Spleen (tissue), 7 donors: ENCODE data around the gene LRRC34.

ENCODE experiments used
- POLR2A ChIP-seq, 3 donors: fragments of 450-650 bp; IDR thresholded peaks; one replicate each; pipeline ENCODE4 v1.5.1; 2017; ENCODE audit warnings: antibody characterized with exemption in 3 of 3, mild to moderate bottlenecking in 1 of 3
- POLR2AphosphoS5 ChIP-seq, 3 donors: sonication (generic); formaldehyde crosslinking; IDR thresholded peaks; one replicate each; pipeline ENCODE4 v1.5.1; 2017; ENCODE audit warnings: antibody characterized with exemption in 3 of 3
- TF ChIP-seq, protein P1 (sequence below), 11 experiments: fragments of 200-600 bp in 7 of 11; fragments of 450-650 bp in 4 of 11; sonication (generic) in 4 of 11; IDR thresholded peaks in 8 of 11; conservative IDR thresholded peaks in 3 of 11; 1 replicate in 7 of 11; 2 replicates in 4 of 11; pipeline versions ENCODE4 v1.4.0 to v1.8.0; 2016 to 2021; ENCODE audit warnings: antibody characterized with exemption in 11 of 11, inconsistent platforms in 4 of 11, mild to moderate bottlenecking in 1 of 11
- donor health status: DM: no; HTN: no; CAD: no; lungs with moderate emphysema.
- donor health status: DM: no; HTN: no; CAD: no.
- donor health status: DM: no; HTN: no; CAD: no.

DNA sequence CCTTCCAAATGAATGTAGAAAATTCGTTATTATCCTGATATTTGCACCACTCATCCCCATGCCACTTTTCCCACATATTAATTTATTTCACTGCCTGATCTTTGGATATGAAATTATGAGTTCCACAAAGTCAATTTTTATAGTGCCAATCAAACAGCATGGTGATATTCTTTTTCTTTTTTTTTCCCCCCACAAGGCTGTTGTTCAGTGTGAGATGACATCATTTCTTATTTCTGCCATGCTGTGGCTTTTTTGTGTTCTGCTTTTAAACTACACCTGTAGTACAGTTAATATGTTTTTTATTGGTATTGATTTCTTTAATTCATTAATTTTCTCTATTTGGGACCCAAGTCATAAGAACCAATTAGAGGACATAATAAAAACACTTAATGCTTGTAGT is 24.9 kb downstream of the LRRC34 start:
- TF ChIP-seq, protein P1, sequence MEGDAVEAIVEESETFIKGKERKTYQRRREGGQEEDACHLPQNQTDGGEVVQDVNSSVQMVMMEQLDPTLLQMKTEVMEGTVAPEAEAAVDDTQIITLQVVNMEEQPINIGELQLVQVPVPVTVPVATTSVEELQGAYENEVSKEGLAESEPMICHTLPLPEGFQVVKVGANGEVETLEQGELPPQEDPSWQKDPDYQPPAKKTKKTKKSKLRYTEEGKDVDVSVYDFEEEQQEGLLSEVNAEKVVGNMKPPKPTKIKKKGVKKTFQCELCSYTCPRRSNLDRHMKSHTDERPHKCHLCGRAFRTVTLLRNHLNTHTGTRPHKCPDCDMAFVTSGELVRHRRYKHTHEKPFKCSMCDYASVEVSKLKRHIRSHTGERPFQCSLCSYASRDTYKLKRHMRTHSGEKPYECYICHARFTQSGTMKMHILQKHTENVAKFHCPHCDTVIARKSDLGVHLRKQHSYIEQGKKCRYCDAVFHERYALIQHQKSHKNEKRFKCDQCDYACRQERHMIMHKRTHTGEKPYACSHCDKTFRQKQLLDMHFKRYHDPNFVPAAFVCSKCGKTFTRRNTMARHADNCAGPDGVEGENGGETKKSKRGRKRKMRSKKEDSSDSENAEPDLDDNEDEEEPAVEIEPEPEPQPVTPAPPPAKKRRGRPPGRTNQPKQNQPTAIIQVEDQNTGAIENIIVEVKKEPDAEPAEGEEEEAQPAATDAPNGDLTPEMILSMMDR (IDR thresholded peaks at IDR 0.05 in 8 of 11, conservative IDR thresholded peaks at IDR 0.05 in 3 of 11): no peak
- TF ChIP-seq POLR2A (IDR thresholded peaks at IDR 0.05) (no peak), POLR2AphosphoS5 (IDR thresholded peaks at IDR 0.05) (no peak)
